Activated T-cell treated with anti-CD3 and anti-CD28 coated beads for 48 hours (primary cell): Measurements from ENCODE around the gene NRARP.
"Not testable (repeated sequence)": the region's sequence is repeated elsewhere in the genome, so short reads cannot be mapped to it uniquely, and the experiment has no call there.

ENCODE experiments used
- DNase-seq: peaks from one replicate; pipeline ENCODE4 v3.0.0-alpha.2; 2020; ENCODE audit warnings: low read depth

Gene NRARP, protein sequence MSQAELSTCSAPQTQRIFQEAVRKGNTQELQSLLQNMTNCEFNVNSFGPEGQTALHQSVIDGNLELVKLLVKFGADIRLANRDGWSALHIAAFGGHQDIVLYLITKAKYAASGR

DNA sequence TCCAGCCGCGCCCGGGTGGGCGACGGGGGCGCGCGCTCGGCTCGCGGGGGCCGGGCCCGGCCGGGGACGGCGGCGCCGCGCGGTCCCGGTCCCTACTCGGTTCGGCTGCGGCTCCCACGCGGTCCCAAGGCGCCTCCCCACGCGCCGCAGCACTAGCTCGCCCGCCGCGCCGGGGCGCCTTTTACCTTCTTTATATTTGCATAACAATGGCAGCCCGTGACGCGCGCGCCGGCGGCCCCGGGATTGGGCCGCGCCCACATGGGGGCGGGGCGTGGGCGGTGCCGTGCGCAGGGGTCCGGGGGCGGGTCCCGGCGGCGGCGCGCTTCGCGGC lies at the start of gene NRARP:
Gene NRARP, minus strand, starts transcription at position 154 of the 331 bp plus-strand sequence. CDS start 343 bp downstream, outside the sequence.
- DNase-seq = peak; percentile 91

DNA sequence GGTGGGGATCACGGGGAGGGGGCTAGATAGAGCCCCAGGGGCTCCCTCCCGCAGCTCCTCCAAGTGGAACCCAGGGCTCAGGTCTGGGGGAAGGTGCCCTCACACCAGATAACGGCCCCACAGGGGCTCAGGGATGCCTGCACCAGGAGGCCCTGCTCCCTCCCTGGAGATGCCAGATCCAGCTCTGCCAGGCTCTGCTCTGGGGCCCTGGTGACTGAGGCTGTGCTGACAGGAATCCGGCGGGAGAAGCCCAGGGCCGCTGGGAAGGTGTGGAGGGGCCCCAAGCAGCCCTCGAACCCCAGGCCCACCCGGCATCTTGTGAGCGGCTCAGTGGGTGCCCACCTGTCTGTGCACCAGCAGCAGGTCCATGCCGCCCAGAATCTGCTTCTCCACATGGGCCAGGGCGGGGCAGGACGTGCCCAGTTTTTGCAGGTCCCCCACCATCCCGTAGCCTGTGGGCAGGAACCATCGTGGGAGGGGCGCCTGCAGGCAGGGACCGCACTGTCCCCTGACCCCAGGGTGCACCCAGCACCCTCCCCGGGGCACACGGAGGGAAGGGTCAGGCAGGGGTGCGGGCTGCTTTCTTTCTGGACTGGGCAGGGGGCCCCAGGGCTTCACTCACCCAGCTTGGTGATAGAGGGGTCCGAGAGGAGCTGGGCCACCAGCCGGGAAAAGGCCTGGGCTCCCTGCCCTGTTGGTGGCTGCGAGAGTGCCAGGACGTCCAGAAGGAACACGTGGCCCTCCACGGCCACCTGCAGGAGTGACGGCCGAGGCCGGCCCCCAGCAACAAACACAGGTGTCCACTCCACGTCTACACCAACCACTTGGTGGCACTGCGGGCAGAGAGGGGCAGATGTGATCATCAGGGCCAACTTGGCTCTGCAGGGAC lies 48.9 kb upstream of the NRARP start:
- DNase-seq = no peak

DNA sequence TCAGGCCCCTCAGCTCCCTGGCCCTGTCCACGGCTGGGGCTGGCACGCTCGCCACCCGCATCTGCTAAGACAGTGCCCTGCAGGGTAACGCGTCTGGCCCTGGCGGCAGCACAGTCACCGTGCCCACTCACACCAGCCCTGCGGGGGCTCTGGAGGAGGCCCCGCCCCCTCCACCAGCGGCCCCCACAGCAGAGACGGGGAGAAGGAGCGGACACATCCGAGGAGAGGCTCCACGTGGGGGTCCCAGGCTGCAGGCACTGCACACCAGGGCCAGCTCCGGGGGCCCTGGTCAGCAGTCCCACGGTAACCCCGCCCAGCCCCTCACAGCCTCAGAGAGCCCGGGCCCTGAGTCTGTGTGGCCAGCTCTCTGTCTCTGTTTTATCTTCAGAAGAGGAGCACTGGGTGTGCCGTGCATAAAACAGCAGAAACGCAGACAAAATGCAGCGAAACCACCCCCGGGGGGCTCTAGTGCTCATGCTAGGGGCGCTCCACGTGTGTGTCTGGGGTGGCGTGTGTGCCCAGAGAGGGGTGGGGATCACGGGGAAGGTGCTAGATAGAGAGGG lies 47.5 kb upstream of the NRARP start:
- DNase-seq = no peak

DNA sequence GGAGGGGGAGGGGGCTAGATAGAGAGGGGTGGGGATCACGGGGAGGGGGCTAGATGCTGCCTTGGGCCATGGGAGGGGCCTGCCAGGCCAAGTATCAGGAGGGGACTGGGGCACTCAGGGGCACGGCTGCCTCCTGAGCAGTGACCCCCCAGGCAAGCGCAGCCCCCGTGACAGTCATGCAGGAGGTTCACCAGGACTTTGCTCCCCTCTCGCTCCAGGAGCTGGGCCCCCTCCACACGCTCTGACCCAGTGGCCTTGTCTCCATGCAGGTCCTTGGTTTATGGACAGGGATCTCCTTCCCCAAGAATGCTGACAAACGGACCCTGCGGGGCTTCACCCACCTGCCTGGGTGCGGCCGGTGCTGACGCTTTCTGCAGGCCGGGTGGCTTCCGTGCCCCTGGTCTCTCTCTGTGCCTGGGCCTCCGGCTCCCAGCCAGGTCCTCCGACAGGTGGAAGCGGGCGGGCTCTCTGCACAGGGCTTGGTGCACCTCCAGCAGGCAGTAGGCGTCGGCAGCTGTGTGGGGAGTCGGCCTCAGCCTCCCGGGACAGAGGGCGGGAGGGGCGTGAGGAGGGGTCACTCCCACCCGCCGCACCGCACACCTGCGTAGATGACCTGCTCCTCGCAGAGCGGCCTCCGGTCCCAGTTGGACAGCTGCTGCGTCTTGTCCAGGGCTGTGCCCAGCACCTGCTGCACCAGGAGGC lies 46.8 kb upstream of the NRARP start:
- DNase-seq = no peak

DNA sequence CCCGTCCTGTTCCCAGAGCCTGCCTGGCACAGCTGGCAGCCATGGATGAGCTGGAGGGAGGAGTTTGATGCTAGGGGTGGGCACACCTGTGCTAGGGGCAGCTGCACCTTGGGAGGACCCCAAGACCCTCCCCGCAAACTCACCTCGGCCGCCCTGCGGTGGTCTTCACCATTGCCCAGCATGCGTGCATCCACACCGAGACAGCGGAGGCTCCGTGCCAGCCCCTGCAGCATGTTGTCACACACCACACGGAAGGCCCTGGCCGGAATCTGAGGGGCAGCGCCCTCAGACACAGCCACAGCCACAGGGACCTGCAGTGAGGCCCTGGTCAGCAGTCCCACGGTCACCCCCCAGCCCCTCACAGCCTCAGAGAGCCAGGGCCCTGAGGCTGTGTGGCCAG lies 45.9 kb upstream of the NRARP start:
- DNase-seq = no peak

DNA sequence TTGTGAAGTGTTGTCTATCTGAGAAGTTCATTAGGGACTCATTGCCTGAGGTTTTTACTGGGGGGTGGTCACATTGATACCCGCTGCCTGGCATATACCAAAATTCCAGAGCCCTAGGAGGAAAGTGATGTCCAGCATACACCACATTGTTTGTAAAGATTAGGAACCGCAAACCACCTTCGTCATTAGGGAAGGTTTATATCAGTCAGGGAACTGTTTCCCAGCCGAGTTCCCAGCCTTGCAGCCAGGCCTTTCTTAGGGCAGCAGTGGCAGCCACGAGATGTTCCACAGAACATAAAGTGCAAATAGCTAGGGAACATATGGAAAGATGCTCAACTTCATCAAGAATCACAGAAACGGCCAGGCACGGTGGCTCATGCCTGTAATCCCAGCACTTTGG lies 40.4 kb upstream of the NRARP start:
- DNase-seq = no peak

DNA sequence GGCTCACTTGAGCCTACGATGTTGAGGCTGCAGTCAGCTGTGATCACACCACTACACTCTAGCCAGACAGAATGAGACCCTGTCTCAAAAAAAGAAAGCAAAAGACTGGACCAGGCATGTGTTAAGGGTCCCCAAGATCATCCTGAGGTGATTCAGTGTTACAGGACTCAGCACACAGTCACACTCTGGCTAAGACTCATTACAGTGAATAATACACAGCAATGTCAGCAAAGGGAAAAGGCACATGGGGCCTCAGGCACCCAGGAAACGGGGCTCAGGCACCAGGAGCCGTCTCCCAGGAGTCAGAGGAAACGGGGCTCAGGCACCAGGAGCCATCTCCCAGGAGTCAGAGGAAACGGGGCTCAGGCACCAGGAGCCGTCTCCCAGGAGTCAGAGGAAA lies 39.2 kb upstream of the NRARP start:
- no peak for DNase-seq

DNA sequence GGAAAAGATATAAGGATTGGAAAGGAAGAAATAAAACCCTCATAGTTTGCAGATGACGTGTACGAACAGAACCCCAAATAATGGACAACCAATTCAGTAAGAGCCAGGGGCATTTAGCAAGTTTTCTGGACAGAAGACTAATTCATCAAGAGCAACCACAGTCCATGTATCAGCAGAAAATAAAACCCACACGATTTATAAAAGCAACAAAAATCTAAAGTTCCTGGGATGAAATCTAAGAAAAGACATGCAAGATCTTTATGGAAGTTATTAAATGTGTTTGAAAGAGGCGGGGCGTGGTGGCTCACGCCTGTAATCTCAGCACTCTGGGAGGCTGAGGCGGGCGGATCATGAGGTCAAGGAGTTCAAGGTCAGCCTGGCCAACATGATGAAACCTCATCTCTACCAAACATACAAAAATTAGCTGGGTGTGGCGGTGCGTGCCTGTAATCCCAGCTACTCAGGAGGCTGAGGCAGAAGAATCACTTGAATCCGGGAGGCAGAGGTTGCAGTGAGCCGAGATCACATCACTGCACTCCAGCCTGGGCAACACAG lies 37.9 kb upstream of the NRARP start:
- DNase-seq = not testable (repeated sequence)

DNA sequence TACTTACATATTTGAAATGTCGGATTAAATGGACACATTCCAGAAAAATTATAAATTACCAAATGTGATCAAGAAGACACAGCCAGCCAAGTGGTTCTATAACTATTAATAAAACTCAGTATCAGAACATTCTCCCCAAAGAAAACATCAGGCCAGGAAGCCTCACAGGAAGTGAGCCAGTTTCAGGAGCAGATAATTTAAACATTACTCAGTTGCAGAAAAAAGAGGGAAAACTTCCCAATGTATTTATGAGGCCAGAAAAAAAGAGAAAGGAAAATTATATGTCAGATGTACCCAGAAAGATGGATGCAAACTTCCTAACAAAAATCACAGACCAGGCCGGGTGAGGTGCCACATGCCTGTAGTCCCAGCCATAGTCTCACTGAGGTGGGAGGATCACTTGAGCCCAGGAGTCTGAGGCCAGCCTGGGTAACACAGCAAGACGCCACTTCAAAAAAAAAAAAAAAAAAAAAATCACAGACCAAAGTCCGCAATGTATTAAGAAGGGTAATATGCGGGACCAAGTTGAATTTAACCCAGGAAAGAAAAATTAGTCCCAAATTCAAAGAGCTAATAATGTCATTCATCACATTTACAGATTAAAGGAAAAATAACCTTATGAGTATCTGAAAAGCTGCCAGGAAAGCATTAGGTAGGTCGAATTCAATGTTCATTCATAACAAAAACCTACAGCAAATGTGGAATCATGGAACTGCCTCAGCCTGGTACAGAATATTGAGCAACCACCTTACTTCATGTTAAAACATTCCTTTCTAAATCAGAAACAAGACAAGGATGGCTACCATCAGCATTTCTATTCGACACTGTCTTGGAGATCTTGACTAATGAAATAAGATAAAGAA lies 37.2 kb upstream of the NRARP start:
- no peak for DNase-seq

DNA sequence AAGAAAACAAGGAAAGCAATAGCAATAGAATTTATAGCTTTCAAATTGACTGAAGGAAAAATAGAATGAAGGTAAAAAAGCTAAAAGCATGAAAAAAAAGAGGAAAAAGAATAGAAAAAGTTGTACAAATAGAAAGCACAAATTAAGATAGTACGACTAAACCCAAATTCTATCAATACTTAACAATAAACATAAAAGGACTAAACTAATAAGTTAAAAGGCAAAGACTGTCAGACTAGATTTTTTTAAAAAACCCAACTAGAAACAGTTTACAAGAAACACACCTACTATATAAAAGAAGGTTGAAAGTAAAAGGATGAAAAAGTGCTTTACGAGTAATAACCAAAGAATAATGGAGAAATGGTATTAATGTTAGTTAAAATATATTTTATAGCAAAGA lies 34.7 kb upstream of the NRARP start:
- no peak for DNase-seq

DNA sequence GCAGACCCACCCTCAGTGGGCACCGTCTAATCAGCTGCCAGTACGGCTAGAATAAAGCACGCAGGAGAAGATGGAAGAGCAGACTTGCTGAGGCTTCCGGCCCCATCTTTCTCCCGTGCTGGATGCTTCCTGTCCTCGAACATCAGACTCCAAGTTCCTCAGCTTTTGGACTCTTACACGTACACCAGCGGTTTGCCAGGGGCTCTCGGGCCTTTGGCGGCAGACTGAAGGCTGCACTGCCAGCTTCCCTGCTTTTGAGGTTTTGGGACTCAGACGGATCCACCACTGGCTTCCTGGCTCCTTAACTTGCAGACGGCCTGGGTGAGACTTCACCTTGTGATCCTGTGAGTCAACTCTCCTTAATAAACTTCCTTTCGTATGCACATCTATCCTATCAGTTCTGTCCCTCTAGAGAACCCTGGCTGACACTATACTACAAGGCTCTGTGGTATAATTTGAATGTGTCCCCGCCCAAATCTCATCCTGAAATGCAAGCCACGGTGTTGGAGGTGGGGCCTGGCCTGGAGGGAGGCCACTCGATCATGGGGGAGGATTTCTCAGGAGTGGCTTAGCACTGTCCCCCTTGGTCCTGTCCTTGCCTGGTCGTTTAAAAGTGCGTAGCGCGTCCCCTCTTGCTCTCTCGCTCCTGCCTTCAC lies 31.1 kb upstream of the NRARP start:
- DNase-seq = no peak

DNA sequence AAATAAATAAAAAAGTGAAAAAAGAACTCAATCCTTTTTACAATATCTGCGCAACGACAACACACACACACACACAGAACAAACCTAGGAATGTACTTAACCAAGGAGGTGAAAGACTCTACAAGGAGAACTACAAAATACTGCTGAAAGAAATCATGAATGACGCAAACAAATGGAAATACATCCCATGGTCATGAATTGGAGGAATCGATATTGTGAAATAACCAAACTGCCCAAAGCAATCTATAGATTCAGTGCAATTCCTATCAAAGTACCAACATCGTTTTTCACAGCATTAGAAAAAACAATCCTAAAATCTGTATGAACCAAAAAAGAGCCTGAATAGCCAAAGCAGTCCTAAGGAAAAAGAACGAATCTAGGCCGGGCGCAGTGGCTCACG lies 29.9 kb upstream of the NRARP start:
- DNase-seq = no peak

DNA sequence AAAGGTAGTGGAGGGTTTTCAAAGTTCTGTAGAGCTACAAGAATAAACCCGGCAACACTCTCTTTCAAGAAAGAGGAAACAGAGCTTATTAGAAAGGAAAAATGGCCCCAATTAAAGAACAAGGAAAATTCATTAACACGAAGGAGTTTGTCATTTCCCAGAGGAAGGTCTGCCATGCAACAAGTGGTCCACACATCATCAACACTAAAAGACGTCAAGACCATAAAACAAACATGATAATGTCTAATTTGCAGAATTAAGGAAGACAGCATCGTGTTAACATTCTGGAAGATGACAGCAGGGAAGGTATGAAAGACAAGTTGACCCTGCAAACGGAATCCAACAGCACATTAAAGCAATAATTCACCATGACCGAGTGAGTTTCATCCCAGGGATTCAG lies 28.6 kb upstream of the NRARP start:
- DNase-seq = no peak

DNA sequence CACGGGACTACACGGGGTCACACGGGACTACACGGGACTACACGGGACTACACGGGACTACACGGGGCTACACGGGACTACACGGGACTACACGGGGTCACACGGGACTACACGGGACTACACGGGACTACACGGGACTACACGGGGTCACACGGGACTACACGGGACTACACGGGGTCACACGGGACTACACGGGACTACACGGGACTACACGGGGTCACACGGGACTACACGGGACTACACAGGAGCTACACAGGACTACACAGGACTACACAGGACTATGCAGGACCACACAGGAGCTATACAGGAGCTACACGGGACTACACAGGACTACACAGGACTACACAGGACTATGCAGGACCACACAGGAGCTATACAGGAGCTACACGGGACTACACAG lies 27.5 kb upstream of the NRARP start:
- DNase-seq = not testable (repeated sequence)

DNA sequence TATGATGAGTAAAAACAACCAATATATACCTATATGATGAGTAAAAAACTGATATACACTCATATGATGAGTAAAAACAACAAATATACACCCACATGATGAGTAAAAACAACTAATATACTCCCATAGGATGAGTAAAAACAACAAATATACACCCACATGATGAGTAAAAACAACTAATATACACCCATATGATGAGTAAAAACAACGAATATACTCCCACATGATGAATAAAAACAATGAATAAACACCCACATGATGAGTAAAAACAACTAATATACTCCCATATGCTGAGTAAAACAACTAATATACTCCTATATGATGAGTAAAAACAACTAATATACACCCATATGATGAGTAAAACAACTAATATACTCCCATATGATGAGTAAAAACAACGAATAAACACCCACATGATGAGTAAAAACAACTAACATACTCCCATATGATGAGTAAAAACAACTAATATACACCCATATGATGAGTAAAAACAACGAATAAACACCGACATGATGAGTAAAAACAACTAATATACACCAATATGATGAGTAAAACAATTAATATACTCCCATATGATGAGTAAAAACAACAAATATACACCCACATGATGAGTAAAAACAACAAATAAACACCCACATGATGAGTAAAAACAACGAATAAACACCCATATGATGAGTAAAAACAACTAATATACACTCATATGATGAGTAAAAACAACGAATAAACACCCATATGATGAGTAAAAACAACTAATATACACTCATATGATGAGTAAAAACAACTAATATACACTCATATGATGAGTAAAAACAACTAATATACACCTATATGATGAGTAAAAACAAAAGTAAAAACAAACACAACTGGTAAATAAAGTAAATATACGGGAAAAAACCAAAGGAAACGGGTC lies 25.8 kb upstream of the NRARP start:
- not testable (repeated sequence) for DNase-seq

DNA sequence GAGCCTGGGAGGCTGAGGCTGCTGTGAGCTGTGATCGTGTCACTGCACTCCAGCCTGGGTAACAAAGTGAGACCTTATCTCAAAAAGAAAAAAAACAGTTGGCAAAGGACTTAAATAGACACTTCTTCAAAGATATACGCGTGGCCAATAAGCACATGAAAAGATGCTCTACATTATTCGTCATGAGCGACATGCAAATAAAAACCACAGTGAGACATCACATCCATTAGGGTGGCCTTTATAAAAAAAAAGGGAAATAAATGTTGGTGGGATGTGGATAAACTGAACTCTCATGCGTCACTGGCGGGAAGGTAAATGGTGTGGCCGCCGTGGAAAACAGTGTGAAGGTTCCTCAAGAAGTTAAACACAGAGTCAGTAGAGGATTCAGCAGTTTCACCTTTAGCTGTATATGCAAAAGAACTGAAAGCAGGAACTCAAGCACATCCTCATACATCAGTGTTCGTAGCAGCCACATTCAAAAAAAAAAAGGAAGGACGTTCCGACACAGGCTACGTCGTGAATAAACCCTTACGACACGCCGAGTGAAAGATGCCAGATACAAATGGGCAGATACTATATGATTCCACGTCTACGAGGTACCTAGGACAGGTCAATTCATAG lies 24.5 kb upstream of the NRARP start:
- no peak for DNase-seq

DNA sequence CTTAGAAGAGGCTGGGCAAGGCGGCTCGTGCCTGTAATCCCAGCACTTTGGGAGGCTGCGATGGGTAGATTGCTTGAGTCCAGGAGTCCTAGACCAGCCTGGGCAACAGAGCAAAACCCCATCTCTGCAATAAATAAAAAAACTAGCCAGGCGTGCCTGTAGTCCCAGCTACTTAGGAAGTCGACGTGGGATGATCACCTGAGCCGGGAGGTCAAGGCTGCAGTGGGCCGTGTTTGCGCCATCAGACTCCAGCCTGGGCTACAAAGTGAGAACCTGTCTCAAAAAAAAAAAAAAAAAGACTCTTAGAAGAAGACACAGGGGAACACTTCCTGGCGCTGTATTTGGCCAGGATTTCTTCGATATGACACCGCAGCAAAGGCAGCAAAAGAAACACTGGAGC lies 23.7 kb upstream of the NRARP start:
- DNase-seq = no peak

DNA sequence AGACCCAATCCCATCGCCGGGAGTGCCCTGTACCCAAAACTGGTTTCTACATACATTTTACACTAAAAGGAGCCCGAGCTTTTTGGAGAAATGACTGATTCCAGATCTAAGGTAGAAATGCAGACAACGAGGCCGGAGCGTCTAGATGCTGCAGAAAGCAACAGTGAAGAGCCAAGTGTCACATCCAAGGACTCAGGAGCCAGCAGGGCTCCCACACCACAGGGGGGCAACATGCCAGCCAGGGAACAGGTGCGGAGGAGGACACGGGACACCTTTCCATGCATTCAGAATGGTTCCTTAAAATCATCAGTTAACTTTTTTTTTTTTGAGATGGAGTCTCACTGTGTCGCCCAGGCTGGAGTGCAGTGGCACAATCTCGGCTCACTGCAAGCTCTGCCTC lies 23.1 kb upstream of the NRARP start:
- no peak for DNase-seq

DNA sequence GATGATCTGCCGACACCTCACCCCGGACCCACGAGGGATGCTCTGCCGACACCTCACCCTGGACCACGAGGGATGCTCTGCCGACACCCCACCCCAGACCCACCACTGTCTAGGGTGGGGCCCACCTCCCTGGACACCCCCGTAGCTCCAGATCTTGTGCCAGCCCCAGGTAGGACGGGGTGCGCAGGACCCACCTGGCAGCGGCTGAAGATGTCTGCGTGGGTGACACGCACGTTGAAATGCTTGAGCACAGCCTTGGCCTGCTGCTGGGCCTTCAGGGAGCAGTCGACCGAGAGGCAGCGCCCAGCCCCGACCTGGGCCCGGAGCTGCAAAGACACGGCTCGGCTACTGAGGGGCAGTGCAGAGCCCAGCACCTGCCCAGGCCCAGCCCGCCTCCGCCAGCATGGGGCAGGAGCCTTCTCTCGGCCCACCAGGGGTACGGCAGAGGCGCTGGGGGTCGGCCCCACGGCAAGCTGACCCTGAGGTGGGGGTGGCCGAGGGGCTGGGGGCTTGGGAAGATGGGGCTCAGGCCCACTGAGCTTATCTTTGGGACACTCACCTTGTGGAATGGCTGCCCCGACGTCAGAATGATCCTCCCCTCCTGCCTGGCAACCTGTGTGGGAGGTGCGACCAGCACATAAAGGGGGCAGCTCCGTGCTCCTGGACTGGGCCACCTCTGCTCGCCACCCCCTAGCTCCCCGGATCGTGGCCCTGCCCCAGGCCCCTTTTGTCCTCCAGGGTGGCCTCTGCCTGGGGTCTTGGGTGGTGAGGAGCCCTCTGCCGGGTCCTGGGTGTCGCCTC lies 21.7 kb upstream of the NRARP start:
- no peak for DNase-seq
